ENCODE data around the gene OR6B2. TPM values are rescaled to one million over a fixed set of nuclear protein-coding genes. Genes with fewer than 3 reads are reported as not detected.
A peak's percentile ranks its signal among the peaks of the same experiment; 100 is the strongest.
"Not testable (repeated sequence)": the region's sequence is repeated elsewhere in the genome, so short reads cannot be mapped to it uniquely, and the experiment has no call there.

OR6B2 gene
- not detected for total RNA-seq
- long read RNA-seq = 0 reads

DNA sequence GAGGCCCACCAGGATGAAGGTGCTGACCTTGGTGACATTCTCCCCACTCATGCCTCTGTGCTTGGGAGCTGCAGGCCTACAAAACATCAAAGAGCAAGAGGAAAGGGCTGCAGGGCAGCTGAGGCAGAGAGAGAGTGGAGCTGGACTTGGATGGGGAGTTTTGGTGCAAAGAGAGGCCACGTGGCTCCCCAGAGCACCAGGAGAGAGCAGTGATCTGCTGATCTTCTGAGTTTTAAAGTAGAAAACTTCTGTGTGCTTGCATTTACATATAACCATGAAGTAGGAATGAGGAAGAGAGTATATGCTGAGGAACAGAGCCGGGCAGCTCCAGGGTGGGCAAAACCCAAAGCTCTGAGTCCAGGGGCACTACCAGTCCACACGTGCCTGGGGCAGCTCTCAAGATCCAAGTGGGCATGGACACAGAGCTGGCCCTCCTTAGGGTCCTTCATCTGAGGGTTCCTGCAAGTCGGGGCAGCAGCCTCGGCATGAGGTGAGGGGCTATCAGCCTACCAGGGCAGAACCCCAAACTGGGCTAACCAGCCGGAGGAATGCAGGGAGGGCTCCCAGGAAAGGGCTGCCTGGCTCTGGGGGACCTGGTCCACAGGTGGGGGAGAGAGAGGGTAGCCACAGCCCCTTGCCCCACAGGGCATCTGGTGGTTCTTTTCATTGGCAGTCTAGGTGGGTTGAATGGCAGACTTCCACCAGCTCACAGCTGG lies at the start of gene OR6B2:
TSS of gene OR6B2 (minus strand) at position 51 of the 716 bp plus-strand sequence. CDS start at position 51, 0 bp downstream.
- DNase-seq (no peak), ATAC-seq (no peak)
- intact Hi-C loops (cut with DNase I, micrococcal nuclease) = no loop called here

DNA sequence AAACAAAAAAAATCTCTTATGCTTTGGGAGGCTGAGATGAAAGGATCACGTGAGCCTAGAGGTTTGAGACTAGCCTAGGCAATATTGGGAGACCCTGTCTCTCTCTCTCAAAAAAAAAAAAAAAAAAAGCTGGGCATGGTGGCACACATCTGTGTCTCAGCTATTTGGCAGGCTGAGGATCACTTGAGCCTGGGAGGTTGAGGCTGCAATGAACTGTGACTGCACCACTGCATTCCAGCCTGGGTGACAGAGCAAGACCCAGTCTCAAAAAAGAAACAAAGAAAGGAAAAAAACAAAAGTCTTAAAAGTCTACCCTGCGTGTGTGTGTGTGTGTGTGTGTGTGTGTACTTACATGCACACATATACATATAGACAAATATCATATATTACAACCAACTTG lies 48.4 kb upstream of the OR6B2 start:
- DNase-seq (no peak), ATAC-seq (no peak)
- intact Hi-C loops (cut with DNase I, micrococcal nuclease) = no loop called here

DNA sequence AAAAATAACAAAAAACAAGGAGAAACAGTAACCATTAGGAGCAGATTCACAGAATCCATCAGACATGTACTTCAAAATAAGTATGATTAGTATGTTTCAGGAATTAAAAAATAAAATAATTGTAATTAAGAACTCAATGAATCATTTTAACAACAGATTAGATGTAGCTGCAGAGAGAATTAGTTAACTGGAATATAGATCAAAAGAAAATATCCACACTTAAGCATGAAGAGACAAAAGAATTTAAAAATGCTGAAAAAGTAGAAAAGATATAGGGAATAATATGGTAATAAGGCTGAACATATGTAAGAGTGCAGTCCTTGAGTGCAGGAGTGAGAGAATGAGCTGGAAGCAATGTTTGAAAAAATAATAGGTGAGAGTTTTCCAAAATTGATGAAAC lies 47.2 kb upstream of the OR6B2 start:
- ATAC-seq = no peak

DNA sequence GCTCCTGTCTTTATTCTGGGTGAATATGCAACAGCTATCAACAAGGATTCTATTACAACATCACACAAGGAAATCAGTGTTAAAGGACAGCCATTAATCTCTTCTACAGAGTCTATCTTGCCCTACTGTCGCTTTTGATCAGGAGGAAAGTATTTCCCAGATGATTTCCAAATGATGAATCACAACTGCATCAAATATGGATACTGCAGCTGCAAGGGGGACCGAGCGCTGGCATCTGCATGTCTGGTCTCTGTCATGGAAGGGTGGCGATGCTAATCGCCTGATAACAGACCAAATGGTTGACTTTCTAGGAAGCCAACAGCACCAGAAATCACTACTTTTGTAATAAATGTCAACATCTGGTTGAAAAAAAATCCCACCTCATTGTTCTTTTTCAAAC lies 44.3 kb upstream of the OR6B2 start:
- ATAC-seq = no peak
- intact Hi-C loops (cut with DNase I, micrococcal nuclease) = no loop called here
- no peak for DNase-seq

More for the DNA sequence above, 47.2 kb upstream of the OR6B2 start:
- DNase-seq = no peak
- intact Hi-C loops (cut with DNase I, micrococcal nuclease) = no loop called here

GRCh38 chr2:240070907-240071306 lies 40.7 kb upstream of the OR6B2 start:
- intact Hi-C loops (cut with DNase I, micrococcal nuclease) = no loop called here
- no peak for DNase-seq
- no peak for ATAC-seq

- no peak for DNase-seq
- no peak for ATAC-seq
- intact Hi-C loops (cut with DNase I, micrococcal nuclease) = no loop called here
These were observed 39.6 kb upstream of the OR6B2 start for GRCh38 chr2:240069829-240070228.

DNA sequence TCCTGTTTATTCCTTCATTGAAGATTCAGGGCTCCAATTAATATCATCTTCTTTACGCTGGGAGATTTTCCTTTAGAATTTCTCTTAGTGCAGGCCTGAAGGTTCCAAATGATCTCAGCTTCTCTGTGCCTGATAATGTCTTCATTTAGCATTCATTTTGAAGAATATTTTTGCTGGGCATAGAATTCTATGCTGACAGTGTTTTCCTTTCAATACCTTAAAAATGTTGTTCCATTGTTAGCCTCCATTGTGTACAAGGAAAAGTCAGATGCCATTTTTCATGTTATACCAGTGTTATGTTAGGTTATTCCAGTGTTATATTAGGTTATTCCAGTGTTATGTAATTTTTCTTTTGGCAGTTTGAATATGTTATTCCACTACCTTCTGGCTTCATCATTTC lies 38.0 kb upstream of the OR6B2 start:
- intact Hi-C loops (cut with DNase I, micrococcal nuclease) = no loop called here
- ATAC-seq (no peak), DNase-seq (no peak)

DNA sequence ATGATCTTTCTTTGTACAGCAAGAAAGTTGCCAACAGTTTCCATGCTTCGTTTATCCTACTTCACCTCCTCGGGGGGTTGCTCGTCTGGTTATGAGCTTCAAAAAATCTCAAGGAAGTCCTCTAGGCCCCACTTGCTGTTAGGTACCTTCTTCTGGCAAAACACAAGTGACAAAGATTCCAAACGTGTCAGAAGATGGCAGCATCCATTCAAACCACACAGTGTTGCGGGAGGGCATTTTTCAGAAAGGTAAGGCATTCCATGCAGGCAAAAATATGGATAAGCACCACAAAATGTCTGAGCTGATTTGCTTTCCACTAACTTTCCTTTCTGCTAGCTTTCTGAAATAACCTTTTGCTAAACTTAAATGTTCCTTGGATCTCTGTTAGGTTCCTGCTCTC lies 36.3 kb upstream of the OR6B2 start:
- no peak for ATAC-seq
- intact Hi-C loops (cut with DNase I, micrococcal nuclease) = no loop called here
- no peak for DNase-seq

GRCh38 chr2:240064898-240065297 lies 34.7 kb upstream of the OR6B2 start:
- ATAC-seq (no peak), DNase-seq (no peak)
- intact Hi-C loops (cut with DNase I, micrococcal nuclease) = no loop called here

- peak in 1 of 2 donors; percentile 31 for DNase-seq
These were observed 30.9 kb upstream of the OR6B2 start for GRCh38 chr2:240060977-240061591.

GRCh38 chr2:240056678-240057077 lies 26.4 kb upstream of the OR6B2 start:
- ATAC-seq (no peak), DNase-seq (no peak)
- intact Hi-C loops (cut with DNase I, micrococcal nuclease) = loop anchor here in 1 of 2 donors (5.0 kb wide), 1 partner anchor 86 kb away; the partner anchor contains the start of gene OTOS

More at GRCh38 chr2:240060977-240061591, 30.9 kb upstream of the OR6B2 start:
- intact Hi-C loops (cut with DNase I, micrococcal nuclease) = no loop called here
- ATAC-seq = peak; percentile 70

DNA sequence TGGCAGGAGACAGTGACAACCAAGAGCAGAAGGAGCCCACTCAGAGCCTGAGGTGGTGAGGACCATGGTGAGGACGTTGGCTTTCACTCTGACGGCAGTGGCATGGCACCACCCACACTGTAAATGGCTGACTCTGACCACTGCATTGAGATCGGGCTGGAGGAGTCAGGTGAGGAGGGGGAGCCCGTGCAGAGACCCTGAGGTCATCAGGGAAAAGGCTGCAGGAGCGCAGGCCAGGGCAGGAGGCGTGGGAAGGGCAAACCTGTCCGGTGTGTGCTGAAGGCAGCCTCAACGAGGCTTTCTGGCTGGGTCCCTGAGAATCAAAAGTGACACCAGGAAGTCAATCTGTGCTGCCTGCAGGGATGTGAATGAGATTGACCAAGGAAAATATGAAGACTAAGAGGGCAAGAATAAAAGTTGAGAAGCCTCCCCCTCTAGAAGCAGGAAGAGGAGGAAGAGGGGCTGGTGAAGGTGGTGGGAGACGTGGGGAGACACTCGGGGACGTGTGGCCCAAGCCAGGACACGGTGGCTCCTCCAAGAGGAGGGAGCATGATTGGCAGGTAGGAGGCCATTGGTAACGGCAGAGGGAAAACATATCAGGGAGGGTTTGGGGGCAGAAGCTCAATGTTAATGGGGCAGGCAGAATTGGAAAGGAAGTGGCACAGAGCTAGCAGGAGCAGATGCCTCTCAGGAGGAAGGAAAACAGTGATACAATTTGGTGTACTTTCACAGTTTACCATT lies 25.1 kb upstream of the OR6B2 start:
- ATAC-seq (no peak), DNase-seq (no peak)
- intact Hi-C loops (cut with DNase I, micrococcal nuclease) = loop anchor here in 1 of 2 donors (5.0 kb wide), 1 partner anchor 87 kb away; the partner anchor contains the start of gene OTOS

GRCh38 chr2:240053173-240054155 lies 23.2 kb upstream of the OR6B2 start, which contains the start of gene OR6B3:
OR6B3 (minus strand) TSS chr2:240053521.
- intact Hi-C loops (cut with DNase I, micrococcal nuclease) = no loop called here
- ATAC-seq (no peak), DNase-seq (no peak)

GRCh38 chr2:240052524-240052923 lies 22.3 kb upstream of the OR6B2 start:
- intact Hi-C loops (cut with DNase I, micrococcal nuclease) = no loop called here
- DNase-seq = no peak
- ATAC-seq = no peak

DNA sequence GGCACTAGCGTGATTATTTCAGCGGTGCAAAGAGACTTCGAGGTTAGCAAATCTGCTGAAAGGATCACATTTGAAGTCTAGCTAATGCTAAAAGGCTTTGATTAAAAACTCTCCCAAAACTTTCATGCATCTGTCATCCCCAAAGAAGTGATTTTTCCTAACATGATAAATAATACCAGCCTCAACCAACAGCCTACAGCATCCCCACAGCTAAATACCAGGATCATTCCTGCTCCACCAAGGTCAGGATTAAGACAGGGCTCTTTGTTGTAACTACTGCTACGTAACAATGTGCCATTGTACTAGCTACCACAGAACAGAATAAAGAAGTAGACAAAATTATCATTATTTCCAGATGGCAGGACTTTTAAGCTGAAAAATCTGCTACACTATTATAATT lies 21.5 kb upstream of the OR6B2 start:
- DNase-seq (no peak), ATAC-seq (no peak)
- intact Hi-C loops (cut with DNase I, micrococcal nuclease) = no loop called here

DNA sequence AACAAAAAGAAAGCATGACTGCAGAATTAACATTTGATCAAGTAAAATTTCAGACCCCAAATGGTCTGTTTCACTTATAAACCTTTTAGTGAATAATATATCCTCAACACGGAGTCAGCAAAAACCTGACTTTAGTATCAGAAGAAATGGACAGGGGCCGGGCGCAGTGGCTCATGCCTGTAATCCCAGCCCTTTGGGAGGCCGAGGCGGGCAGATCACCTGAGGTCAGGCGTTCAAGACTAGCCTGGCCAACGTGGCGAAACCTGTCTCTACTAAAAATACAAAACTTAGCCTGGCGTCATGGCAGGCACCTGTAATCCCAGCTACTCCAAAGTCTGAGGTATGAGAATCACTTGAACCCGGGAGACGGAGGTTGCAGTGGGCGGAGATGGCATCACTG lies 20.0 kb upstream of the OR6B2 start:
- DNase-seq (no peak), ATAC-seq (no peak)
- intact Hi-C loops (cut with DNase I, micrococcal nuclease) = no loop called here

- ATAC-seq (no peak), DNase-seq (no peak)
- intact Hi-C loops (cut with DNase I, micrococcal nuclease) = no loop called here
These were observed 18.0 kb upstream of the OR6B2 start for GRCh38 chr2:240048237-240048636.

- ATAC-seq (no peak), DNase-seq (no peak)
- intact Hi-C loops (cut with DNase I, micrococcal nuclease) = no loop called here
These were observed 14.9 kb upstream of the OR6B2 start for GRCh38 chr2:240045098-240045497.

DNA sequence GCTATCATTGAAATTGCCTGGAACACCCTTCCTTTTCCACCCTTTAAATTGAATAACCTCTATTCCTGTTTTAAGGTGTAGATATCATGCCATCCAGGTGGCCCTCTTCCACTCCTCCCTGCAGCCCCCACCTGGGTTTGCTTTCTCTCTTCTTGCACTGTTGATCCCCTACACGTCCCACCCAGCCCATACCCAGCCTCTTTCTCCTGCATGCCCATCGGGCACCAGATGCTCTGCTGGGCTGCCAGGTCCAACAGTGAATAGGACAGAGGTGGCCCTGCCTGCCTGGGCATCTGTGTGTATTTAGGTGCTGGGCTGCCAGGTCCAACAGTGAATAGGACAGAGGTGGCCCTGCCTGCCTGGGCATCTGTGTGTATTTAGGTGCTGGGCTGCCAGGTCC lies 13.9 kb upstream of the OR6B2 start:
- ATAC-seq; intact Hi-C loops (cut with DNase I, micrococcal nuclease); DNase-seq: not testable (repeated sequence)
